ENCODE data around the gene RABGAP1L. TPM values are rescaled to one million over a fixed set of nuclear protein-coding genes. Genes with fewer than 3 reads are reported as not detected.

The RABGAP1L gene
- total and polyA plus RNA-seq, 11 donors: 18.6 to 195 (median 98.4) TPM

- ATAC-seq: peak; percentile 39 to 60 (median 46)
- Histone ChIP-seq H3K36me3 (no peaks in the 10 kb centered on the region), H3K4me3 (peak overlapping the region; percentile 78 to 99 (median 92)), H3K27me3 (no peaks in the 10 kb centered on the region), H3K27ac (peak overlapping the region; percentile 81 to 97 (median 93)), H3K4me1 (peaks cover 0 to 35% (median 18%) of the 10 kb centered on the region in 12 donors), H3K9me3 (no peaks in the 10 kb centered on the region)
- intact Hi-C loops (cut with DNase I): loop anchor here in 3 of 10 donors (5.0 to 10.0 kb wide), 4 partner anchors 37 to 138 kb away; partner anchors contain the start of gene RC3H1 (in 1 of the 3)
- peak; percentile 36 to 73 (median 67) for DNase-seq
- no peak for TF ChIP-seq CTCF (IDR thresholded peaks at IDR 0.05)
- no peak for TF ChIP-seq POLR2A (IDR thresholded peaks at IDR 0.05)
- 1 to 3% (median 1%) methylated on average over 9 to 14 of the region's 14 CpGs for WGBS, 4 donors
These were observed 771 bp downstream of the RABGAP1L start for GRCh38 chr1:174160109-174160473.

GRCh38 chr1:174160603-174161002, 1.3 kb downstream of the RABGAP1L start:
- Histone ChIP-seq H3K4me1 (peaks cover 0 to 40% (median 21%) of the 10 kb centered on the region in 12 donors), H3K27me3 (no peaks in the 10 kb centered on the region), H3K4me3 (peak overlapping the region in 11 of 12 donors; percentile 78 to 99 (median 91)), H3K9me3 (no peaks in the 10 kb centered on the region), H3K36me3 (no peaks in the 10 kb centered on the region), H3K27ac (peak overlapping the region in 11 of 12 donors; percentile 91 to 97 (median 93))
- TF ChIP-seq CTCF (IDR thresholded peaks at IDR 0.05): no peak
- no peak for TF ChIP-seq POLR2A (IDR thresholded peaks at IDR 0.05)
- 59 to 67% (median 65%) methylated on average over 5 of the region's 5 CpGs for WGBS, 4 donors
- DNase-seq (no peak), ATAC-seq (no peak)
- intact Hi-C loops (cut with DNase I): loop anchor here in 3 of 10 donors (5.0 to 10.0 kb wide), 4 partner anchors 37 to 138 kb away; partner anchors contain the start of gene RC3H1 (in 1 of the 3)

GRCh38 chr1:174161813-174162212, 2.5 kb downstream of the RABGAP1L start:
- intact Hi-C loops (cut with DNase I): loop anchor here in 3 of 10 donors (5.0 to 10.0 kb wide), 4 partner anchors 35 to 140 kb away; partner anchors contain the start of gene RC3H1 (in 1 of the 3)
- Histone ChIP-seq H3K4me1 (peaks cover 0 to 50% (median 31%) of the 10 kb centered on the region in 12 donors), H3K9me3 (no peaks in the 10 kb centered on the region), H3K27me3 (no peaks in the 10 kb centered on the region), H3K27ac (peak overlapping the region in 8 of 12 donors; percentile 91 to 97 (median 95)), H3K4me3 (peak overlapping the region in 6 of 12 donors; percentile 78 to 99 (median 92)), H3K36me3 (no peaks in the 10 kb centered on the region)
- DNase-seq (no peak), ATAC-seq (no peak)
- TF ChIP-seq CTCF (IDR thresholded peaks at IDR 0.05) (no peak), POLR2A (IDR thresholded peaks at IDR 0.05) (no peak)
- WGBS, 4 donors: 76 to 86% (median 82%) methylated on average over 6 of the region's 6 CpGs

- no peak for DNase-seq
- Histone ChIP-seq H3K27ac (peak overlapping the region in 8 of 12 donors; percentile 18 to 87 (median 78)), H3K4me1 (peaks cover 0 to 55% (median 40%) of the 10 kb centered on the region in 12 donors), H3K4me3 (no peak overlapping the region), H3K27me3 (no peaks in the 10 kb centered on the region), H3K36me3 (no peaks in the 10 kb centered on the region), H3K9me3 (no peaks in the 10 kb centered on the region)
- ATAC-seq: no peak
- TF ChIP-seq CTCF (IDR thresholded peaks at IDR 0.05) (no peak), POLR2A (IDR thresholded peaks at IDR 0.05) (no peak)
- WGBS, 4 donors: 87 to 92% (median 90%) methylated on average over 2 of the region's 2 CpGs
- intact Hi-C loops (cut with DNase I): loop anchor here in 4 of 10 donors (5.0 to 10.0 kb wide), 5 partner anchors 32 to 143 kb away; partner anchors contain the start of gene RC3H1 (in 1 of the 4)
These were observed 5.5 kb downstream of the RABGAP1L start for GRCh38 chr1:174164826-174165225.
